ENCODE data around the gene DCC.

GRCh38 chr18:53101536-53102105 lies 761.6 kb downstream of the DCC start:
- TF ChIP-seq CTCF (IDR thresholded peaks at IDR 0.05) (no peak), POLR2A (IDR thresholded peaks at IDR 0.05) (no peak)

Measured in testis (tissue), 2 donors.